Dendritic cell treated with granulocyte-macrophage colony-stimulating factor and Interleukin-4, amounts not matched to agents 40 ng/mL and 50 ng/mL, for 4 days (primary cell): ENCODE measurements around the gene C2CD3.

Experiments used
- H3K27ac Mint-ChIP-seq: one replicate; pipeline ENCODE4 v1.8.0; 2022; ENCODE audit warnings: mild to moderate bottlenecking, mixed read lengths
- H3K27me3 Mint-ChIP-seq: one replicate; pipeline ENCODE4 v1.8.0; 2022; ENCODE audit warnings: mild to moderate bottlenecking, mixed read lengths
- H3K36me3 Mint-ChIP-seq: one replicate; pipeline ENCODE4 v1.8.0; 2022; ENCODE audit warnings: low read depth, mixed read lengths
- H3K4me1 Mint-ChIP-seq: one replicate; pipeline ENCODE4 v1.8.0; 2022; ENCODE audit warnings: low read depth, mixed read lengths
- H3K4me3 Mint-ChIP-seq: one replicate; pipeline ENCODE4 v1.8.0; 2022; ENCODE audit warnings: mild to moderate bottlenecking, moderate library complexity, mixed read lengths
- H3K9me3 Mint-ChIP-seq: one replicate; pipeline ENCODE4 v1.8.0; 2022; ENCODE audit warnings: mixed read lengths
- intact Hi-C: fragments of 100-400 bp; cut with micrococcal nuclease; formaldehyde crosslinking; loops from one replicate; pipeline ENCODE4 v1.15.0; 2022

The C2CD3 gene

DNA sequence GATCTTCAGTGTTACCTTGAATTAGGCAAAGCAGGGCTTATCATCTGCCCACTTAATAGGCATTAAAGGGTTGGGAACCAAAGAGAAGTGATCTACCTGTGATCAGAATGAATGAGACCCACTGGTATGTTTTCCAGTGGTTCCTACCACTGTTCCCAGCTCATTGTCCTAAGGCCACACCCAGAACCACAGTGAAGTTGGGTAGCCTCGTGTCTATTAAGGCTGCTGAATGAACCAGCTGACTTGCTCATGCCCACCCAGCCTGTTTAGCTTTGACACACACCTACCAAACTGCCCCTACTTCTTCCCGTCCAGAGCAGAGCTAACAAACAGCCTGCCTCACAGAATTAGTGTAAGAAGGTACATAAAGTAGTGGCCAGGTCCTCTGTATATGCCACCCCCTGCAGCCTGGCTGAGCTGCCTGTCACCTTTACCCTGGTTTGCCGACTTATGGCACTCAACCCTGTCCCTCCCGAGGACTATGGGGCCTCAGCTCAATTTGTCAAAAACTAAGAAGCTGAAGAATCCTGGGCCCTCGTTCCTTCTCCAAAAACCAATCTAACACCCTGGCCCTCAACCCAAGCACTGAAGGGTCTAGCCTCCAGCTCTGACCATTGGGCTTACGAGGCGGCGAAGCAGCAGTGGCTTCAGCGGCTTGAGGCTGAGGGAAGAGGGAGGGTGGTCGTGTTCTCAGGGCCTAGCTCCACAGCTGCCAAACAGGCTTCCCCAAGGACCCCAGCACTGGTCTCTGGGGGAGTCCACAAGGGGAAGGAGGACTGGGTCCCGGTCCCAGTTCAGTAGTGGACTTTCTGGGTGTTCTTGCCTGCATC, 198.0 kb downstream of the C2CD3 start:
- peak overlapping the region; percentile 75 for H3K27ac Mint-ChIP-seq
- peaks cover 2% of the 10 kb centered on the region for H3K27me3 Mint-ChIP-seq
- peaks cover 74% of the 10 kb centered on the region for H3K4me1 Mint-ChIP-seq
- no peaks in the 10 kb centered on the region for H3K9me3 Mint-ChIP-seq
- H3K36me3 Mint-ChIP-seq, result peaks cover 52% of the 10 kb centered on the region
- intact Hi-C loops, result no loop called here
- H3K4me3 Mint-ChIP-seq, result no peak overlapping the region

DNA sequence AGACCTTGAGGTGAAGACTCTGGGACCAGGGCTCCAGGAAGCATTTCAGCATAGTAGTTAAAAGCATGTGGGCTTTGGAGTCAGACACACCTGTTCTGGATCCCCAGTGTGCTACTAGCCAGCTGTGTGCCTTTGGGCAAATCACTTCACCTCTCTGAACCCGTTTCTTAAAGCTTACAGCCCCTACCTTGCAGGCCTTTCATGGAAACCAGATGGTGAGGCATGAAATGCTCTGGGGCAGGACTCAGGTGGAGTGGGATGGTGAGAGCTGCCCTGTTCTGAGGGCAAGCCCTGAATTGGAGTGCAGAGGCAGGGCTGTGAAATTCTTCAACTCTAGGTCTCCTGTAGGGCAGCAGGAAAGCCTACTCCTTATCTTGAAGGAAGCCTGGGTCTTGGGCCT, 198.6 kb downstream of the C2CD3 start:
- peaks cover 5% of the 10 kb centered on the region for H3K27me3 Mint-ChIP-seq
- H3K4me1 Mint-ChIP-seq, result peaks cover 67% of the 10 kb centered on the region
- H3K36me3 Mint-ChIP-seq, result peaks cover 45% of the 10 kb centered on the region
- H3K4me3 Mint-ChIP-seq, result no peak overlapping the region
- H3K9me3 Mint-ChIP-seq, result no peaks in the 10 kb centered on the region
- intact Hi-C loops, result no loop called here
- no peak overlapping the region for H3K27ac Mint-ChIP-seq

GRCh38 chr11:73971175-73971719, 199.6 kb downstream of the C2CD3 start:
- H3K36me3 Mint-ChIP-seq, result peaks cover 36% of the 10 kb centered on the region
- no peaks in the 10 kb centered on the region for H3K9me3 Mint-ChIP-seq
- H3K4me3 Mint-ChIP-seq, result no peak overlapping the region
- H3K4me1 Mint-ChIP-seq, result peaks cover 58% of the 10 kb centered on the region
- intact Hi-C loops, result no loop called here
- peaks cover 5% of the 10 kb centered on the region for H3K27me3 Mint-ChIP-seq
- H3K27ac Mint-ChIP-seq, result peak overlapping the region; percentile 41

- Mint-ChIP-seq H3K9me3 (no peaks in the 10 kb centered on the region), H3K36me3 (peaks cover 25% of the 10 kb centered on the region), H3K27me3 (peaks cover 10% of the 10 kb centered on the region), H3K4me1 (peaks cover 47% of the 10 kb centered on the region), H3K4me3 (no peak overlapping the region), H3K27ac (peak overlapping the region; percentile 46)
- intact Hi-C loops, result loop anchor here (10.0 kb wide), 1 partner anchor 475 kb away; no protein-coding TSS in a partner anchor
Observed at GRCh38 chr11:73969991-73970800, 200.6 kb downstream of the C2CD3 start.

DNA sequence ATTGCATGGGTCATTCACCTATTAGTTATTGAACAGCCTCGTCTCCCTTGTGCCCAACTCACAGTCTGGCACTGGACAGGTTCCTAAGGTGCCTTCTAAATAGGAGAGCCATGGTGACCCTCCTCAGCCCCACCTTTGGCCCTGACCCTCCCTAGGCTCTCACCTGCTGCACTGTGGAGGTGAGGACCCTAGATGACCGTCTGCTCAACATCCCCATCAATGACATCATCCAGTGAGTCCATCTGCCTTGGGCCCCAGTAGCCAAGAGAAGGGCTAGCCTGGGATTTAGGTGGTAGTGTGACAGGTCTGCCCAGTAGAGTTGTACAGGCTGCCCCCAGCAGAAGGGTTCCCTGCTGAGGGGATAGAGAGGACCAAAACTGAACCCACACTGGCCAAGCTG, 201.7 kb downstream of the C2CD3 start:
- Mint-ChIP-seq H3K4me3 (no peak overlapping the region), H3K27me3 (peaks cover 14% of the 10 kb centered on the region), H3K9me3 (no peaks in the 10 kb centered on the region), H3K4me1 (peaks cover 43% of the 10 kb centered on the region), H3K36me3 (peaks cover 14% of the 10 kb centered on the region), H3K27ac (peak overlapping the region; percentile 46)
- intact Hi-C loops, result loop anchor here (10.0 kb wide), 1 partner anchor 476 kb away; no protein-coding TSS in a partner anchor

DNA sequence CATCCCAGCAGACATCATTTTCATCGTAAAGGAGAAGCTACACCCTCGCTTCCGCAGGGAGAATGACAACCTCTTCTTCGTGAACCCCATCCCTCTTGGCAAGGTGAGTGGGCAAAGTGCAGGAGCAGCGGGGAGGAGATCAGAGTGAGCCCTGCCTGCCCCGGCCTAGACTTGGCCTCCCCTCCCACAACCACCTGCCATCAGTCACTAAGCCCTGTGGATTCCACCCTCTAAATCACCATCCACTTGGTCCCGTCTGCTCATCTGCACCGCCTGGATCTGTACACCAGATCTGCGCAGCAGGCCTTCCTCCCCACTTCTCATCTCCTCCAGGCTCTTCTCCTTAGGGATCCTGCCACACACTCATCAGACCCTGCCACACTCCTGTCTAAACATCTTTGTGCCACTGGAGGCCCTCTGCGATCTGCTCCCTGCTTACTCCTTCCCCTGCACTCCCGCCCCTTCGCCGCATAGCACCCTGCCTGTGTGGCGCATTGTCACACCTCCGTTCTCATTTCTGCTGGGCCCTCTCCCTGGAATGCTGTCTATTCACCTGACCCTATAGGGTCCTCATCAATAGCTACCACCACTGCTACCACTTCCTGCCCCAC, 202.3 kb downstream of the C2CD3 start:
- intact Hi-C loops, result loop anchor here (10.0 kb wide), 1 partner anchor 476 kb away; no protein-coding TSS in a partner anchor
- no peak overlapping the region for H3K4me3 Mint-ChIP-seq
- peaks cover 8% of the 10 kb centered on the region for H3K36me3 Mint-ChIP-seq
- H3K27me3 Mint-ChIP-seq, result peaks cover 18% of the 10 kb centered on the region
- no peak overlapping the region for H3K27ac Mint-ChIP-seq
- H3K4me1 Mint-ChIP-seq, result peaks cover 40% of the 10 kb centered on the region
- H3K9me3 Mint-ChIP-seq, result no peaks in the 10 kb centered on the region

DNA sequence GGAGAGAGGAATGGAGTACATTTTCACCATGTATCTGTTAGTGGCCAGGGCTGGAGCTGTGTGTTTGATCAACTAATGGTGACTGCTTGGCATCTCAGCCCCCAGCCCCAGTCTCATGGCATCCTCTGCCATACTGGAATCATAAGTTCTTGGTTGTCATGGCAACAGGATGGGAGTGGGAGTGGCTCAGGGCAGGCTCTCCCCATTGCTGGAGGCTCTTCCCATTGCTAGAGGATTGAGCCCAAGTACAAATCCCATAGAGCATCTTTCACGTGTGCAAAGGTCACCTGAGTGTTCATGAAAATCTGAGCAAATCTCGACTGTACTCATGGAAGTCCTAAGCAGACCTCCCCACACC, 205.1 kb downstream of the C2CD3 start:
- H3K4me3 Mint-ChIP-seq, result no peak overlapping the region

DNA sequence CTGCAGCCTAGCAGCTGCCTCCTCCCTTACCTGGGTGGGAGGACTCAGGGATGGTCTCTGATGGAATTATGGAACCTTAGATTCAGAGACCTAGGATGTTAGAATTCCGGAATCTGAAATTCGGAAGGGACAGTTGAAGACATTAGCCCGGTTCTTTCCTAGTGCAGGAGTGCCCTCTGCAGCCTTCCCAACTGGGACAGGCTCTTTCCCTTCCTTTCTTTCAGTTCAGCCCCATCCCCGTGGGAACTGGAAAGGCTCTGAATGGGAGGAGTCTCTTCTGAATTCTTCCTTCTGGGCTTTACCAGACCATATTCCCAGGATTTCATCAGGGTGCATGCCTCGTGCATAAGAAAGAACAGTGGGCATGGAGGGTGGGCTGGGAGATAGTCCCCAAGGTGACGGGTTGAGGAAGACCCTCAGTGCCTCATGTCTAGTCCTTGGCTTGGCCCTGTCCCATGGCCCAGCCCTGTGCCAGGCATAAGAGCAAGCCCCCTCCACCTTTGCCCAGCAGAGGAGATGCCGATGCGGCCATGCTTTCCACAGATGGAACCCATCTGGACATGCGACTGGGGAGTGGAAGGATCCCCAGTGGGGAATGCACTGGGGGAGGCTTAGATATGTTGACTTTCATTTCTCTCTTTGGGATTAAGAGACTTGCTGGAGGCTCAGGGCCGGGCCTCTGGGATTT, 205.6 kb downstream of the C2CD3 start:
- Mint-ChIP-seq H3K36me3 (no peaks in the 10 kb centered on the region), H3K9me3 (no peaks in the 10 kb centered on the region), H3K4me1 (peaks cover 21% of the 10 kb centered on the region), H3K4me3 (no peak overlapping the region), H3K27me3 (peaks cover 18% of the 10 kb centered on the region), H3K27ac (no peak overlapping the region)
- intact Hi-C loops, result loop anchor here (10.0 kb wide), 1 partner anchor 480 kb away; no protein-coding TSS in a partner anchor

More for the DNA sequence above, 205.1 kb downstream of the C2CD3 start:
- no peak overlapping the region for H3K27ac Mint-ChIP-seq
- H3K36me3 Mint-ChIP-seq, result no peaks in the 10 kb centered on the region
- H3K27me3 Mint-ChIP-seq, result peaks cover 18% of the 10 kb centered on the region
- intact Hi-C loops, result loop anchor here (10.0 kb wide), 1 partner anchor 479 kb away; no protein-coding TSS in a partner anchor
- H3K9me3 Mint-ChIP-seq, result no peaks in the 10 kb centered on the region
- H3K4me1 Mint-ChIP-seq, result peaks cover 25% of the 10 kb centered on the region

GRCh38 chr11:73963861-73964260, 206.9 kb downstream of the C2CD3 start:
- H3K9me3 Mint-ChIP-seq, result no peaks in the 10 kb centered on the region
- H3K4me1 Mint-ChIP-seq, result peaks cover 10% of the 10 kb centered on the region
- H3K36me3 Mint-ChIP-seq, result no peaks in the 10 kb centered on the region
- no peak overlapping the region for H3K4me3 Mint-ChIP-seq
- H3K27me3 Mint-ChIP-seq, result peaks cover 18% of the 10 kb centered on the region
- intact Hi-C loops, result loop anchor here (5.0 to 10.0 kb wide), 2 partner anchors 128 to 481 kb away; no protein-coding TSS in a partner anchor
- peak overlapping the region; percentile 60 for H3K27ac Mint-ChIP-seq
